ENCODE measurements around the gene ANKS1B.

ANKS1B gene

DNA sequence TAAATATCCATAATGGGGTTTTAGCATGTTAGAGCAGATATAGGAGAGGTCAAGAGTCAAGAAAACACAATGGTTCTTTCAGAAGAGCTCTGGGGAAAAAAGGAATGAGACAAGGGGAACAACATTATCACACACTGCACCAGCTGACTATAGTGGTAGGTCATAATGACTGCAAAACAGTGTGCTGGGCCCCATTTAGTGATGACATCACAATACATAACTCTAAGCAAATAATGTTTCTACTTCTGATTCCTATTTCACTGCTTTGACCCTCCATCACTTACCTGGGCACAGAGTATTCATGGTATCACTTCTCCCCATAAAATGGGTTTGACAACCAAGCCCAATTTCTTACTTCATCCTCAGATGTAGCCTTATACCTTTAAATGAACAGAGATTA lies 275.1 kb downstream of the ANKS1B start:
- ChIA-PET CTCF (no interaction called here), POLR2A (ENCODE audit: low non-redundant PET) (no interaction called here)
- DNase-seq (ENCODE audit: low spot score), result no peak
- H3K27ac ChIP-seq, result no peak overlapping the region
- TF ChIP-seq, protein P1, sequence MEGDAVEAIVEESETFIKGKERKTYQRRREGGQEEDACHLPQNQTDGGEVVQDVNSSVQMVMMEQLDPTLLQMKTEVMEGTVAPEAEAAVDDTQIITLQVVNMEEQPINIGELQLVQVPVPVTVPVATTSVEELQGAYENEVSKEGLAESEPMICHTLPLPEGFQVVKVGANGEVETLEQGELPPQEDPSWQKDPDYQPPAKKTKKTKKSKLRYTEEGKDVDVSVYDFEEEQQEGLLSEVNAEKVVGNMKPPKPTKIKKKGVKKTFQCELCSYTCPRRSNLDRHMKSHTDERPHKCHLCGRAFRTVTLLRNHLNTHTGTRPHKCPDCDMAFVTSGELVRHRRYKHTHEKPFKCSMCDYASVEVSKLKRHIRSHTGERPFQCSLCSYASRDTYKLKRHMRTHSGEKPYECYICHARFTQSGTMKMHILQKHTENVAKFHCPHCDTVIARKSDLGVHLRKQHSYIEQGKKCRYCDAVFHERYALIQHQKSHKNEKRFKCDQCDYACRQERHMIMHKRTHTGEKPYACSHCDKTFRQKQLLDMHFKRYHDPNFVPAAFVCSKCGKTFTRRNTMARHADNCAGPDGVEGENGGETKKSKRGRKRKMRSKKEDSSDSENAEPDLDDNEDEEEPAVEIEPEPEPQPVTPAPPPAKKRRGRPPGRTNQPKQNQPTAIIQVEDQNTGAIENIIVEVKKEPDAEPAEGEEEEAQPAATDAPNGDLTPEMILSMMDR (conservative IDR thresholded peaks at IDR 0.05; ENCODE audit: low read depth), result no peak

DNA sequence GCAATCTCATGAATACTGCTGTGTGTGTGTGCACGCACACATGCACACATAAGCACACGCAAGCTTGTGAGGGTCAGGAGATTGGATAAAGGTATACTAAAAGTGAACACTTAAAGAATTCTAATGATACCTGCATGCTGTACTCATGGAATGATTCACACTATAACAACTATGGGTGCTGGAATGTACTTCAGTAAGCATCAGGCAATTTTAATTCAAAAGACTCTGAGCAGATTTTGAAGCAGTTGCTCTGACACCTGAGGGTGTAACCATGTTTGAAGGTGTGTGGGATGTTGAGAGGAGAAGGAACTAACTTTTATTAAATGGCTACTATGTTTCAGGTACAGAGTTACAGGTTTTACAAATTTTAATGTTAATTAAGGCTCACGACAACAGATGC lies 275.6 kb downstream of the ANKS1B start:
- H3K27ac ChIP-seq, result no peak overlapping the region
- TF ChIP-seq, protein P1 (conservative IDR thresholded peaks at IDR 0.05; ENCODE audit: low read depth), result no peak
- ChIA-PET POLR2A (ENCODE audit: low non-redundant PET) (no interaction called here), CTCF (no interaction called here)
- no peak for DNase-seq (ENCODE audit: low spot score)

DNA sequence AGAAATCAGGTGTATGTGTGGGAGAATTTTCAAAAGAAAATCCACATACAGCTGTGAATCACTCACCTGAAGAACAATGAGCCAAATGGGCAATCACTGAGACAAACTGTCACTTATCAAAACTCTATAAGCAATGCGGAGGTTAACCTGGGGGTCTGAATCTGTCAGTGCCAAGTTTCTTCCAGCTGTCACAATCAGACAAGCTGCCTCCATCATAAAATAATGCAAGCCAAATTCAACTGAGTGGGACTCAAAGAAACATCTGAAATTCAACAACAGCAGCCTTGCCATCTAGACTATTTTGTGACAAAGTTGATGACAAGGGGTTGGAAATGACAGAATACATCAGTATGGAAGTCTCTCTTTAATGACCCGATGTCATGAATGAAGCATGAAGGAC lies 276.9 kb downstream of the ANKS1B start:
- POLR2A ChIA-PET (ENCODE audit: low non-redundant PET), result no interaction called here

DNA sequence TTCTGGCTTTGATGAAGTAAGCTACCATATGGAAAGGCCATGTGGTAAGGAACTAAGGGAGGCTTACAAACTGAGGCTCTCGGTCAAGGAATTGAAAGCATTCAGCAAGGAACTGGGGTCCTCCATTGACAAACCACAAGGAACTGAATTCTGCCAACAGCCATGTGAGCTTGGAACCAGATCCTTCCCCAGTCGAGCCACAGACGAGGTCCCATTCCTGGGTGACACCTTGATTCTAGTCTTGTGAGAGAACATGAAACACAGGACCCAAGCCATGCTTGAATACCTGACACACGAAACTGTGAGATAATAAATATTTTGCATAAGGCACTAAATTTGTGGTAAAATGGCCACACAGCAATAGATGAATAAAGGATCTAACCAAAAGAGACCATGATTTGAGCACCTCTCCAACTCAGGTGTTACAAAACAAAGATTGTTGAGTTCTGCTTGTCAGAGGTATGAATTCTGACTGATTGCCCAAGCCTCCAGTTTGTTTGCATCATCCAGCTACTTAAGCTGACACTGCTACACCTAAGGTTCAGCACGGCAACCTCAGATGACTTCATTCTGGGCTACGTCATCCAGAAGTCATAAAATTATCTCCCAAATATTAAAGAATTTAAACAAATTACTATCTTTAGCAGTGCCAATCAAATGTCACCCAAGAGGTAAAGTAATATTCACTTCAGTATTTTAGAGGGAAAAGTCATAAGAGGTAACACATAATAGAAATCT lies 277.8 kb downstream of the ANKS1B start:
- no peak overlapping the region for H3K27ac ChIP-seq
- DNase-seq (ENCODE audit: low spot score), result no peak
- ChIA-PET POLR2A (ENCODE audit: low non-redundant PET) (no interaction called here), CTCF (no interaction called here)
- TF ChIP-seq, protein P1 (conservative IDR thresholded peaks at IDR 0.05; ENCODE audit: low read depth), result no peak

More for the DNA sequence above, 276.9 kb downstream of the ANKS1B start:
- DNase-seq (ENCODE audit: low spot score), result no peak
- no peak overlapping the region for H3K27ac ChIP-seq
- CTCF ChIA-PET, result no interaction called here
- TF ChIP-seq, protein P1 (conservative IDR thresholded peaks at IDR 0.05; ENCODE audit: low read depth), result no peak

DNA sequence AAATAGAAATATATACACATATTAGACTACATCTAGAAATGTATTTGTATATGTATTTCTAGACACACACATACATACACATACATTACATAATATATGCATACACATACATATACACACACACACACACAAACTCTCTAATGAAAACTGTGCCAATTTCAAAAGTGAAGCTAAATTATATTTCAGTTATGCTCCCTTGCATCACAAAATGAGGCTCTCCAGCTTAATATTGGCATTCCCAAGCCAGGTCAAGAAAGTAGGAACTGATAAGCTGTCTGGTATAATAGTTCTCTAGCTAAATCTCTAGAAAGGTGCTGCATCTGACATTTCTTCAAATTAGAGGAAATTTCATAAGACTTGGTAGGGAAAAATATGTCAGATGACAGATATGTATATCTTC lies 280.3 kb downstream of the ANKS1B start:
- ChIA-PET CTCF (no interaction called here), POLR2A (ENCODE audit: low non-redundant PET) (no interaction called here)
- H3K27ac ChIP-seq, result no peak overlapping the region
- TF ChIP-seq, protein P1 (conservative IDR thresholded peaks at IDR 0.05; ENCODE audit: low read depth), result no peak
- DNase-seq (ENCODE audit: low spot score), result no peak

DNA sequence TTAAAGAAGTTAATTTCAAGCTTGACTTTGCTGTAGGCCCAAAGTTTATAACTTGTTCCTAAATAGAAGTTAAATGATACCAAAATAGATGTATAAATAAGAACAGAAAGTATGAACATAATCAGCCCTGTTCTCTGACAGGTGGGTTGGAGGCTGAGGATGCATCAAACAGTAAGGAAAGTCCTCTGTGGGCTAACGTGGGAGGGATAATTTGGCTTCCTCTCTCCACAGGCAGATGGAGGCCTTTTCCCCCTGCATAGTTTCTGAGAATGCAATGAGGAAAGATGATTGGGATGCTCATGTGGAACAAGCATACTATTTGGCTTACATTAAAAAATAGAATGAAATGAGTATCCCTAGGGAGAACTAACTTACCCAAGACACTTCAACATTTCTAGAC lies 280.7 kb downstream of the ANKS1B start:
- POLR2A ChIA-PET (ENCODE audit: low non-redundant PET), result no interaction called here
- TF ChIP-seq, protein P1 (conservative IDR thresholded peaks at IDR 0.05; ENCODE audit: low read depth), result no peak
- DNase-seq (ENCODE audit: low spot score), result no peak
- CTCF ChIA-PET, result no interaction called here
- no peak overlapping the region for H3K27ac ChIP-seq
